Progenitor cell of endocrine pancreas (in vitro differentiated cells): Measurements from ENCODE around the gene TMED4. TPM values are rescaled to one million over a fixed set of nuclear protein-coding genes. Genes with fewer than 3 reads are reported as not detected.
"Not testable (repeated sequence)": the region's sequence is repeated elsewhere in the genome, so short reads cannot be mapped to it uniquely, and the experiment has no call there.

Experiments used
- DNase-seq: peaks from one replicate; pipeline ENCODE4 v3.0.0; 2021; ENCODE audit warnings: low spot score; ENCODE audit not compliant: unreplicated experiment
- H3K27ac Mint-ChIP-seq: 2 replicates; pipeline ENCODE4 v1.8.0; 2021; ENCODE audit warnings: mild to moderate bottlenecking, moderate library complexity, mixed read lengths
- H3K27me3 Mint-ChIP-seq: 2 replicates; pipeline ENCODE4 v1.8.0; 2021; ENCODE audit warnings: mixed read lengths
- H3K36me3 Mint-ChIP-seq: 2 replicates; pipeline ENCODE4 v1.8.0; 2022; ENCODE audit warnings: mixed read lengths; ENCODE audit not compliant: insufficient read depth
- H3K4me1 Mint-ChIP-seq: 2 replicates; pipeline ENCODE4 v1.8.0; 2021; ENCODE audit warnings: low read depth, mixed read lengths
- H3K4me3 Mint-ChIP-seq: 2 replicates; pipeline ENCODE4 v1.8.0; 2021; ENCODE audit warnings: low read depth, mild to moderate bottlenecking, moderate library complexity, mixed read lengths
- H3K9me3 Mint-ChIP-seq: 2 replicates; pipeline ENCODE4 v1.8.0; 2021; ENCODE audit warnings: low read depth, mixed read lengths
- CTCF ChIP-seq: fragments of 200-600 bp; sonication (generic); IDR thresholded peaks from one replicate; pipeline ENCODE4 v1.5.0; 2021; ENCODE audit warnings: antibody characterized with exemption, mild to moderate bottlenecking; ENCODE audit not compliant: unreplicated experiment
- total RNA-seq: library from RNA; stranded (reverse); gene quantifications from 2 replicates; pipeline ENCODE4 v1.2.1, GENCODE V29; 2021

TMED4 gene
- total RNA-seq, 1 donor from 2014 or later = 119 TPM

- Mint-ChIP-seq H3K27ac (peak overlapping the region; percentile 69), H3K27me3 (no peaks in the 10 kb centered on the region), H3K4me1 (peaks cover 3% of the 10 kb centered on the region), H3K9me3 (no peaks in the 10 kb centered on the region), H3K4me3 (no peak overlapping the region), H3K36me3 (peaks cover 28% of the 10 kb centered on the region)
- no peak for TF ChIP-seq CTCF
- DNase-seq = no peak
Measured at GRCh38 chr7:44565795-44566559, 16.1 kb downstream of the TMED4 start.

GRCh38 chr7:44565097-44565794 lies 16.8 kb downstream of the TMED4 start:
- peak overlapping the region; percentile 69 for H3K27ac Mint-ChIP-seq
- no peaks in the 10 kb centered on the region for H3K9me3 Mint-ChIP-seq
- peaks cover 3% of the 10 kb centered on the region for H3K4me1 Mint-ChIP-seq
- no peak overlapping the region for H3K4me3 Mint-ChIP-seq
- DNase-seq = peak; percentile 51
- H3K36me3 Mint-ChIP-seq = peaks cover 26% of the 10 kb centered on the region
- TF ChIP-seq CTCF = peak; percentile 96
- H3K27me3 Mint-ChIP-seq = no peaks in the 10 kb centered on the region

- no peak overlapping the region for H3K4me3 Mint-ChIP-seq
- no peaks in the 10 kb centered on the region for H3K27me3 Mint-ChIP-seq
- DNase-seq = no peak
- no peaks in the 10 kb centered on the region for H3K9me3 Mint-ChIP-seq
- H3K27ac Mint-ChIP-seq = no peak overlapping the region
- peaks cover 22% of the 10 kb centered on the region for H3K36me3 Mint-ChIP-seq
- H3K4me1 Mint-ChIP-seq = peaks cover 3% of the 10 kb centered on the region
- no peak for TF ChIP-seq CTCF
Measured at GRCh38 chr7:44564606-44565005, 17.4 kb downstream of the TMED4 start.

- Mint-ChIP-seq H3K4me1 (peaks cover 3% of the 10 kb centered on the region), H3K27ac (no peak overlapping the region), H3K9me3 (no peaks in the 10 kb centered on the region), H3K27me3 (no peaks in the 10 kb centered on the region), H3K4me3 (no peak overlapping the region), H3K36me3 (peaks cover 14% of the 10 kb centered on the region)
- no peak for DNase-seq
- TF ChIP-seq CTCF = no peak
Measured at GRCh38 chr7:44563171-44563679, 18.8 kb downstream of the TMED4 start.

- H3K4me1 Mint-ChIP-seq, H3K27ac Mint-ChIP-seq, H3K27me3 Mint-ChIP-seq, H3K9me3 Mint-ChIP-seq, DNase-seq, H3K4me3 Mint-ChIP-seq: not testable (repeated sequence)
- peaks cover 13% of the 10 kb centered on the region for H3K36me3 Mint-ChIP-seq
Measured at GRCh38 chr7:44562622-44562962, 19.4 kb downstream of the TMED4 start.
